GM18909 (cell line): ENCODE results near the gene PHACTR3.

Source experiments
- ATAC-seq: cut with Tn5 transposase; IDR thresholded peaks from one replicate; pipeline ENCODE4 v1.9.1; 2021; ENCODE audit warnings: mild to moderate bottlenecking; ENCODE audit not compliant: unreplicated experiment, poor library complexity

The PHACTR3 gene

DNA sequence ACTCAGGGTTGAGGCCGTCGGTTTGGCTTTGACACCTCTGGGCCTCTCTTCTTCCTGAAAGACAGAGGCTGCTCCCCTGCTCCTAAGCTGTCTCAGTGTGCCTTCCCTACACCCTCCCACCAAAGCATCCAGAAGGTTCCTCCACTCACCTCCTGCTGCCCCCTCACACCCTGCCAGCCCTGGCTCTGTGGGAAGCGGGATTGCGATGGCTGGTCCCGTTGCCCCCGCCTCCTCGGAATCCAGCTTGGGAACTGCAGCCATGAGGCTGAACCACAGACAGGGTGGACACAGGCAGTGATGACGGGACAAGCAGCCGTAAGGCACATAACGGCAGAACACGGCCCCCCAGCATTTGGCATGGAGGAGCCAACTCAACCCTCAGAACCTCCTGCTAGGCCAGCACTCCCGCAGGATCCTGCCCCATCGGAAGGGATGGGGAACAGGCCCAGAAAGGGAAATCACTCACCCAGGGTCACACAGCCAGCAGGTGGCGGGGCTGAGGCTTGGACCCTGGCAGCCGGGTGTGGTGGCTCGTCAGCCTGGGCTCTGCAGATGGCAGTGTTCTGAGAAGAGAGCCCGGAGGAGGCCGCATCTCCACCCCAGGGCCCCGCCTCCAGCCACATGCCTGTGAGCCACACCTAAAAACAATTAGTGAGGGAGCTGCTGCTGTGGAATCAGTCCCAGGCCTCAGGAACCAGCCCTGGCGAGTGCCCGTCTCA, 139.6 kb downstream of the PHACTR3 start:
- ATAC-seq = no peak

DNA sequence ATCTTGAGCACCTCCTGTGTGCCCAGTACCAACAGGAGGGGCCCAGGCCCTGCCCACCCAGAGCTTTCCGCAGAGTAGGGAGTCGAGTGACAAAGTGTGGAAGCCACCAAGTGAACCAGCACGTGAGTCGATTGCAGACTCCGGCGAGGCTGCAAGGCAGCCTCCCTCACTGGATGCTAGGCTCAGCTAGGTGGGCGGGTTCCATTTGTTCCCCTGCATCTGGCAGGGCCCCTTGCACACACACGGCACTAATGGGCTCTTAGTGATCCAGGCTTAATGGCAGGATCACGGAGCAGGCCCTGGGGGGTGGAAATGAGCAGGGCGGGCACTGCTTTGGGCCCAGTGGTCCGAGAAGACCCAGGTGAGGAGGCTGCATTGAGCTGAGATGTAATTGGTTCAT, 140.4 kb downstream of the PHACTR3 start:
- no peak for ATAC-seq

DNA sequence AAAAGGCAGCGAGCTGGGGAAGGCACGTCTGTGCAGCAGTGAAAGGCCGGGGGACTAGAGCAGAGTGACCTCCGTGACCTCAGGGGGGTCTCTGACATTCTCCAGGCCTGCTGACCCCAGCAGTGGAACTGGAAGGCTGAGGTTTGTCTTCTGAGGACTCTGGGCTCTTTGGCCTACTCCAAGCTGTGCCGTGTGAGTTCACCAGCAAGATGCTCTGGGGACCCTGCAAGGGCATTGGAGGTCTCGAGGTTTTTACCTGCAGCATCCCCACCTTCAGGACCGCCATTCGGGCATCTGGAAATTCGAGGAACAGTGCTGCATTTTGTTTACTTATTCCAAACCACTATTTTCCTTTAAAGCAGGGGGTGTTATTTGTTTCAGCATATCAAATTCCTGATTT, 140.9 kb downstream of the PHACTR3 start:
- ATAC-seq = no peak

DNA sequence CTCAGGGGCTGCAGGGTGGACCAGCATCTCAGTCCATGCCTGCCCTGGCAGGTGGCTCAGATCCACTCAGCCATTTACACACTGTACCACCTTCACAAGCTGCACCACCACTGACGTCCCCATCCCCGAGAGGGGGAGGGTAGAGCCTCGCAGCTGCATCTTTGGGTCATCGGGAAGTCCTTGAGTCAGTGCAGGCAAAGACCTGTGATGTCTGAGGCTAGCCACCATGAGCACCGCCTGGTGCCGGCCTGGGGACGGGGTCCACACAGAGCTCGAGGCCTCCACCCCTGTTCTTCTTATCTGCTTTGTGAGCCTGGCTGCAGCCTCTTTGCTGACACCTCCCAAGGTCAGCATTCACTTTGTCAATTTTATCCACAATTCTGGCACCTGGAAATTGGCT, 141.4 kb downstream of the PHACTR3 start:
- no peak for ATAC-seq

DNA sequence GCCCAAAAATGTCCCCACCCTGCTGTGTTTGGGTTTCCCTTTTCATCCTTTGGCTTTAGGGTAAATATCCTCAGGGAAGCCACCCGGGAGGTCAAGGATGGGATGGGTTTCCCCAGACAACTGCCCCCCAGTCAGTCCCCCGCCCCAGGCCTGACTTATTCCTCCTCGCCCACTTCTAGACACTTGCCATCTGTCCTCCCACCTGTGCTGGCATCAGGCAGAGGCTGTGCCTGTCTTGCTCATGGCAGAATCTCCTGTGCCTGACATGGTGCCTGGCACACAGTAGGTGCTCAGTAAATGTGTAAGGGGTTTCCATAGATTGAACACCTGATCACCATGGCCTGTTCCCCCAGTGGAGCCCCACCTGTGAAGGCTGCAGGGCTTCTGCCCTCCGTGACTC, 141.8 kb downstream of the PHACTR3 start:
- no peak for ATAC-seq

DNA sequence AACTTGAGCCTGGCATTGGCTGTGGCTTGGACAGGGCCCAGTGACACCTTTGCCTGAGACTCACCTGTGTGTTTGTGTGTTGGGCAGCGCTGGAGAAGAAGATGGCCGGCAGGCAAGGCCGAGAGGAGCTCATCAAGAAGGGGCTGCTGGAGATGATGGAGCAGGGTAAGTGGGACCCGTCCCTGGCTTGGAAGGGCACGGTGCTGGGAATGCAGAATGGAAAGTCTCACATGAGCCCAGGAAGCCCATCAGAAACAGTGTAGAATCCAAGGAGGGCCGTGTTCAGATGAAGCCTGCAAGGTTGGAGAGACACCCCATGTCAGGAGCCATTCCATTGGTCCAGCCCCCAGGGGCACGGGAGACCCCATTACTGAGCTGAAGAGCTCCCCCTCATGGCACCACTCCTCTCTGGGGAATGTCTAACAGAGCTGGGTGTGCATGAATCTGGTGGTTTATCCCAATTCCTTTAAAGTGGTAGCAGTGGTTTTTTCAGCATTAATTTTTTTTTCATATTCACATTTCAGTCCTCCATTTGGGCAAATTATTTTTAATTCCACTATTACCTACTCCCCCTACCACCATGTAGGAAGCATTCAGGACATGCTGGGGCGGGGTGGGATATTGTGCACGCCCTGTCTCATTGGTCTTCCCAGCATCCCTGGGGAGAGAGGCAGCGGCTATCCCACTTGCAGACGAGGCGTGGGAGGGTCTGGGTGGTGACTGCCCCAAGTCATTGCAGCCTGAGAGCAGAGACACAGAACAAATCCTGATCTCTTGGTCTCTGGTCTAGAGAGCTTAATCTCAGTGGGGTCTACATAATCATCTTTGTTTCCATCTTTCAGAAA, 143.6 kb downstream of the PHACTR3 start:
- ATAC-seq = no peak

DNA sequence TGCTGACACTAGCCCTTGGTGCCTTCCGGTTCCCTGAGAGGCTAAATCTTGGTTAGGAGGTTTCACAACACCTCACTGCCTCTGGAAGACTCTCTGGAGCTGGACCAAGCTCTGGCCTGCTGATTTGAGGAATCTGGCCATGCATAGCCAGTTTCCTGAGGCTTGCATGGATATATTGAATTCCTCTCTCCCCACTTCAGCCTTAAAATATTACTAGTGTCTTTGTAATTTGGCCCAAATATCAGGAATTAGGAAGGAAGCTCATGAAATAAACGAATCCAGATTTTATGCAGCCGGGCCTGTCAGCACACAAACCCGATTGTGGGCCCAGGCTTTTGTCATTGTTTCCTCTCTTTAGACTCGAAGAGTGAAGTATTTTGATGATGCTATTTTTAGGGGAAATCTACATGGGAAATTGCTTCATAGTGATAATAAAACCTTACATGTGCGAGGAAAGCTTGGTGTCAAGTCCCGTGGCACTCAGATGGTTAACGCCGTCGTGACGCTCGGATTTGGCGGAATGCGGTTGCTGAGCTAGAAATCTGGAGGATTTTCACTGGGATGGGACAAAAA, 144.4 kb downstream of the PHACTR3 start:
- no peak for ATAC-seq

DNA sequence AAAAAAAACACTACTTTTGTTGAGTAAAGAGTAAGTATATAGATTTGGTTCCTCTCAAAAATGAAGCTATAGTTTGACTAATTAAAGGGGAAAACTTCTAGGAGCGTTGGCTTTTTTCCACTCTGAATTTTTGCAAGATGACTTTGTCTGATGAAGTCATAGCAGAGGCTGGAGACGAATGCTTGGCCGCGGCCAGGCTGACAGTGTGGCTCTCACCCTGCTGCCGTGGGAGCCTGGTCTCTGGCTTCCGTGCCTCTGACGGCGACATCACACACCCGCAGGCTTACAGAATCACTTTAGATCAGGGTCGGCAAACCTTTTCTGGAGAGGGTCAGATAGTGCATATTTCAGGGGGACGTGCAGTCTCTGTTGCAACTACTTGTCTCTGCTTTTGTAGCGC, 145.0 kb downstream of the PHACTR3 start:
- no peak for ATAC-seq

DNA sequence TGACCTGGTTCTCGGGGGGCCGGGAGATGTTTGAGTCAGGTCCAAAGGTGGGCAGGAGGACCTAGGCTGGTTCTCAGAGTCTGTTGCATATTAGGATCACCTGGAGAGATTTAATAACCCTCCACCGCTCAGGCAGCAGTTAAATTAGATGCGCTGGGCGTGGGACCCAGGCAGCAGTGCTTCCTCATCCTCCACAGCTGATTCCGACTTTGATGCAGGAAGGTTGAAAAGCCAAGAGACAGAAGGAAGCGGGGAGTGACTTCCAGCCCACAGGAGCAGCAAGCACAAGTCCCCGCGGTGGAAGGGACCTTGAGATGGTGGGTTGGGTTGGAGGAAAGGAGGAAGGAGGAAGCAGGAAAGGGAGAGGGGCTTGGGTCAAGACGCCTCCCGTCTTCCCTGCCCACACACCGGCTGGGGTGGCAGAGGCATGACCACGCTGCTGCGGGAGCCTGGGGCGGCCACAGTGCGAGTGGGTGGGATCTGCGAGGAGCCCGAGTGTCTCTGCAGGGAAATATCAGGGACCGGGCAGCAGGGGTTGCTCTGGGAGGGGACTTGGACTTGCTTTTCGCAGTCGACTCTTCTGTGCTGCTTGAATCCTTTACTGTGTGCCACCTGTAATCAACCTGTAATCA, 146.0 kb downstream of the PHACTR3 start:
- ATAC-seq = no peak

DNA sequence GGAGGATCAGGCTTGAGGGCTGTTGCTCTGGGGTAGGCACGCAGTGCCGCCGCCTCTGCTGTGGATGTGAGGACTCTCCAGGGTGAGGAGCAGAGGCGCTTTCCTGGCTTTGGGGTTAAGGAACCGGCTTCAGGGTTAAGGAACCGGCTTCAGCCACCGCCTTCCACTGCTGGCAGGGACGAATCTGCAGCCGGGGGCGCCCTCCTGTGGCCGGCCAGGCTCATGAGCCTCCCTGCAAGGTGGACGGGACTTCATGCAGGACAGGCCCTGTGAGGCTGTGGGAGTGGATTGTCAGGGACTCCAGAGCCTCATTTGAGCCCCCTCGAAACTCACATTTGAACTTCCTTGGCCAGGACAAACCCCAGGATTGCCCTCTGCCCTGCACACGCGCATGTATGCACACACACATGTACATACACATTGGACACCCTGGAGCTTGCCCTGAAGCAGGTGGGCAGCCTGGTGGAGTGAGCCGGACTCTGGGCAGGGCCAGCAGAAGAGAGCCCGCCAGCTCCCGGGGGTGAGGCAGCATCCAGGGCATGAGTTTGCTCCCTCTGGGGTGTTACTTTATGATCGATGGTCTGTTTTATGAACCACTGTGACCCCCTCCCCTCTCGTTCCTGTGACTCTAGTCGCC, 146.9 kb downstream of the PHACTR3 start:
- ATAC-seq = peak; percentile 45

DNA sequence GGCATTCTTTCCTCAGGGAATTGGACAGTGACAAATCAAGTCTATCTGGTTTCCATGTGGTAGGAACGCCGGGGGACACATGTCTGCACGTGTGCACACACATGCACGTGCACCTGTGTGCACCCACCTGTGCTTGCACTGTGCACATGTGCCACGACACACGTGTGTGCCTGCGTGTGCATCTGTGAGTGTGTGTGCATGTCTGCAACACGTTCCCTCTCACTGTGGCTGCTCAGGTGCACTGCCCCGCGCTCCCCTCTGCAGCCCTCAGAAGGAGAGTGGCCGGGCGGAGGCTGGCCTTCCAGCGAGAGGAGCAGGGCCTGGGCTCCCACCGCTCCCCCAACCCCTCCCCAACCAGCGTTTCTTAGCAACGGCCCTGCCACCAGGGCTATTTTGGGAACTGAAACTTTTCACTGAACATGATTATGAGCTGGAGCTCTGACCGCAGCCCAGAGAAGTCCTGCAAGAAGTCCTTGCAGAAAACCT, 147.8 kb downstream of the PHACTR3 start:
- ATAC-seq = peak; percentile 84

DNA sequence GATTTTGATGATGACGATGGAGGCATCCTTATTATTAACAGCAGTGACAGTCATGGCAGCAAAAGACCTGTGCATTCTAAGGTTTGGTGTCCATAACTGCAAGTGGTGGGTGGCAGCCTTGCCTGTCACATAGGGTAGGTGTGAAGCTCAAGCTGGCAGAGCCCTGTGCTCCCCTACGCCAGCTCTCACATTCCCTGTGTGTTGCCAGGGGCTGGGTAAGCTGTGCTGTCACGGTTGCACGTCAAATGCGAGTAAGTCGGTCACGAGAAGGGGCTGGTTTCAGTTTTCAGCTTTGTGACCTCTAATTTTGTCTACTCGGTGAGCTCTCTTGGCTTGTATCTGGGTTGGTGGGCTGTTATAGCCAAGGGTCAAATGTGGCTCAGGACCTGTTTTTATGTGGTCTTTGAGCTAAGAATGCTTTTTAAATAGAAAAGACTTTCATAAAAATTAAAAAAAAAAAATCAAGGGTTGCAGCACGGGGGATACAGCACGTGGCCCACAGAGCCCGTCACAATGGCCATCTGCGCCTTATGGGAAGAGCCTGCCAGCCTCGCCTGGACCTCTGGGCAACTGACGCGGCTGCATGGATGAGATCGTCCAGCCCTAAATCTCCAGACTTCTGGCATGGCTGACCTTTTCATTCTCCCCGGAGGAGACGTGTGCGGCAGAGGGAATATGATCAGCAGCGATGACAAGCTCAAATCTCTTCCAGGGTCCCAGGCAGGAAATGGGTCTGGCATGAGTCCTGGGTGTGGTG, 148.5 kb downstream of the PHACTR3 start:
- ATAC-seq = peak; percentile 44

DNA sequence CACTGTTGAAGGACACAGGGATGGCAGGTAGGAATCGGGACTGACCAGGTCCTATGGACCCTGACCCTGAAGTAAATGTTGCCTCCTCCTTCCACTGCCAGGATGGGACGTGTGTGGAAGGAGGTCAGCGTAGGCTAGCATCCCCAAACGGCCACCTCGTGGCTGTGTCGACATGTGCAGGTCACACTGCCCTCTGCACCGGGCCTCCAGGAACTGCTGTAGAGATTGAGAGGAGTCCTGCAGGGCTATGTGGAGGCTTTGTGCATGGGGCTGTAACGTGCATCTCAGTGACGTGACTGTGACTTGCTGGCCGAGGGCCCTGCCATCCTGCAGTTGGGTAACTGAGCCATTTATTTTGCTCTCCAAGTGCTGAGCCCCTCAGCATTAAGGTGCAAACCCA, 149.5 kb downstream of the PHACTR3 start:
- no peak for ATAC-seq

DNA sequence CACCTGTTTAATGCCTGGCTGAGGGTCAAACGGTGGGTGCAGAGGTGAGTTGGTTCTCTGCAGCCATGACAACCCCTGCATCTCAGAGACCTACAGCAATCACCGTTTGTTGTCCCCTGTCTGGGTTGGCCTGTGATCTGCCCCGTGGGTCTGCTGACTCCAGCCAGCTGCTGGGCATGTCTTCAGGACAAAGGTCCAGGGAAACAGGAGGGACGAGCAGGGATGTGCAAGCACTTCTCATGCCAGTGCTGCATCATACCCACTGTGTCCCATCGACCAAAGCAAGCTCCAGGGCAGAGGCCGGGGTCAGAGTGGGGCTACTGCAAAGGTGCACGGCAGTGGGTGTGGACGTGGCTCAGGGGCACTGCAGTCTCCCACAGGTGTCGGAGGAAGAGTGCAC, 150.2 kb downstream of the PHACTR3 start:
- ATAC-seq = no peak

DNA sequence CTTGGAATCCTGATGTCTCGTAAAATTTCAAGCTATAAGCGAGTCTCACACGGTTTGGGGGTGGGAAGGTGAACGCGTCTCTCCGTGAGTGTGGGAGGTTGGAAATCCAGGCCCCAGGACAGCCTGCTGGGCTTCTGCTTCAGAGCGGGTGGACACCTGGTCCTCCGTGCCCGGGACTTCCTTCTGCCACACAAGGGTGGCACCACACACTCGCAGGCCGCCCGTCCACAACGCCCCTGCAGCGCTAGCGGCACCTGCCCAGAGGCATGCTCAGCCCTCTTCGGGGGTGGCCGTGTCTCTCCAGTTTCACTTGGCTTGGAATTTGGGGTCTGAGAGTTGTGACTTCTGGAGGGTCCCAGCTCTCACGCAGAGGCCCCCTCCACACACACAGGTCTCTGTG, 151.9 kb downstream of the PHACTR3 start:
- no peak for ATAC-seq

DNA sequence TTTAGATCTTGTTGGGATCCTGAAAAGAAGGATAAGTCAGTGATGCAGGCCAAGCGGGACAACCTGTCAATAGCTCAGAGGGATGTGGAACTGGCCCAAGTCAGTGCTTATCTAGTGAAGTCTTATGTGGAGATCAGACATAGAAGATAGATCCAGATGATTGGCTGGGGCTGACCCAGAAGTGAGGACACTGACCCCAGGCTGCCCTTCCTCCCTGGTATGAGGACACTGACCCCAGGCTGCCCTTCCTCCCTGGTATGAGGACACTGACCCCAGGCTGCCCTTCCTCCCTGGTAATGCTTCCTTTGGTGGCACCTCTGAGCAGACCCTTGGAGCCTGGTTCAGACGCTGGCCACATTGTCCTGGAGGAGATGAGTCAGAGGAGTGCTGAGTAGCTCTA, 159.7 kb downstream of the PHACTR3 start:
- no peak for ATAC-seq

DNA sequence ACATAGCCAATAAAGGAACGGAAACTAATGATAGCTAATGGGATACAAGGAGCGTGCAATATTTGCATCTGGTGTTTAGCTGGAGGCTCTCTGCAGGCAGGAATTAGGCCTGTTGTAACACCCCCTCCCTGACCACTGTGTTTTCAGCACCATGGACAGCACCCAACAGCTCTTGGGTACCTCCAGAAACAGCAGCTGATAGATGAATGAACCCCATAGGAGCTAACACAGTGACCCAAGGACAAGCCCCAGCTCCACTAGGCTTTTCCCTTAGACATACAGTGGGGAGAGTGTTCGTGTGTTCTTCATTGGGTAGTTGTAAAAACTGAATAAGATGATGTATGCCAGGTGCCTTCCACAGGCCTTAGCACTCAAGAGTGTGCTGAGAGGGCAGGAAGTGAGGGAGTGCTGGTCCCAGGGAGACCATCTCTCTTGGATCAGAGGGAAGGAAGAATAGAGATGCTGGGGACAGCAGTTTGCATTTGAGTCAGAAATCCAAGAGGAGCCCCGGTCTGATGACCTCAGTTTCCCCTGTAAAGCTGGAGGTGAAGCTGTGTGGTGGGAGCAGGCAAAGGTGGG, 161.3 kb downstream of the PHACTR3 start:
- ATAC-seq = no peak

DNA sequence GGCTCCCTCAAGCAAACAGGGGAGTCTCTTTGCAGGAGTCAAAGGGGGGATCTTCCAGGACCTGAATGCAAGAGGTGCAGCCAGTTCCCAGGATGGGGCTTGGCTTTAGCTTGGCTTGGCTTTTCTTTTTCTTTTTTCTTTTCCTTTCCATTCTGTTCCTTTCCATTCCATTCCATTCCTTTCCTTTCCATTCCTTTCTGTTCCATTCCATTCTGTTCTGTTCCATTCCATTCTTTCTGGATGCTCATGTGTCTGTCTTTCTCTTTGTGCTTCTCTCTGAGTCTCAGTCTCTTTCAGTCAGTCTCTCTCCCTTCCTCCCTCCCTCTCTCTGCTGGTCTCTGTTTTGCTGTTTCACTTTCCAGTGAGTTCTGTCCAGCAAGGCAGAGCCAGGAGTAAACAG, 163.3 kb downstream of the PHACTR3 start:
- ATAC-seq = no peak

DNA sequence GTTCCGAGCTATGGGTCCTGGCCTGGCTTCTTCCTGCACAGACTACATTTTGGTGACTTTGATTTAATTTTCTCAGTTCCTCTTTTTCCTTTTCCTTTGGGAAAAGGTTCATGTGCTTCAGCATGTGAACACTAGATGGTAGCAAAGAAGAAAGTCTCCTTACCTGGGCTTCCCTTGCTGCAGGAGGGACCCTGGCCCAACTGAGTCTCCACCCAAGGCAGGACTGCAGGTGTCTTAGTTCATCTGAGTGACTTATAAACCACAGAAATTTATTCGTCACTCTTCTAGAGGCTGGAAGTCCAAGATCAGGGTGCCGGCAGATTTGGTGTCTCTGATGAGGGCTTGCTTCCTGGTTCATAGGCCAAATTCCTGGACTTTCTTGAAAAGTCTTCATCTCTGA, 165.9 kb downstream of the PHACTR3 start:
- ATAC-seq = no peak
